NCI-H1048 (cell line): ENCODE results near the gene MTAP.

ENCODE experiments used
- DNase-seq: peaks from one replicate; lab custom pipeline; 2025; lab: John Stamatoyannopoulos, UW

MTAP gene

DNA sequence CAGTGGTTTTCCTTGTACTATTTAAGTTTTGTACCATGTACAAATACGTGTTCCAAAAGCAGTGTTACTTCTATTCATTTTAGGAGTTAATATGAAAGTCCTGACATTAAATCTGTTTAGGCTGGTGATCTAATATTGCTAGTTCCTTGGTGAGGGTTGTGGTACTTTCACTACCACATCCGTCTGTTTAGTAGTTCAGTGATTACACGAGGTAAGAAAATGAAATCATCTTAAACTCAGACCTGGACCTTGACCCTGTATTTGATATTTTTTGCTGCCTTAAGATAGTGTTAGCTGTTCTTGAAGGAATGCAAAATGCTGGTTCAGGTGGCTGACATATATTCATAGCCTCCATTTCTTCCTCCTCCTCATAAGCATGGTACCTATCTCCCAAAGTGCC lies 50.3 kb downstream of the MTAP start:
- no peak for DNase-seq

DNA sequence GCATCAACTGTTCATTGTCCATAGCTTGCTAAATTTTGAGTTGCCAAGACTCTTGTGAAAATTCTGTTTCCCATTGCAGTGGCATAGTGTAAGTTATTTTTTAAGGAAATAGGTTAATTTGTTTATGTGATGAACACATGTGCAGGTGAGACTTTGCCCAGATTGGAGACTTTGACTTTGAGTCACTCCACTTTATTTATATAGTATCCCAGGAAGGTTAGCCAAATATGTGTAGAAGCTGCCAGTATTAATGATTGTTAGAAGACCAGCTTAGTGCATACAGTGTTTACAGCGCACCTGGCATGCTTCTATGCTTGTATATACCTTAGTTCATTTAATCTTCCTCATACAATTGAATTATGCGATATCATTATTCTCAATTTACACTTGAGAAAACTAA lies 51.0 kb downstream of the MTAP start:
- DNase-seq = no peak

DNA sequence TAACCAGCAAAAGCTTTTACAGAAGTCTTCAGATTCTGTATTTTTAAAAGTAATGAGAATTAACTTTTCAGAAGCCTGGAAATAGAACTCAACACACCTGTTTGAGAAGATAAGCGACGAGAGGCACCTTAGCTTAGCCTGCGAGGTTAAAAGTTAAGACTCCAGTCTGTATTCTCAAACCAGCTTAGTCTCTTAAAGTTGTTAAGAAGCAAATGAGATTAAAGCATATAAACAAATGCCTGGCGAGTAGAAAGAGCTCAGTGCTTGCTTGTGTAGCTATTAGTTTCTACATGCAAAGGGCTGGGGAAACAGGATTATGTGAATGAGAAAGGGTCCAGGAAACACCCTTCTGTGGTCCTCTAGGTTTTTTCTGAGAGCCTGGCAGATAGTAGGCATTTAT lies 51.7 kb downstream of the MTAP start:
- DNase-seq = no peak

DNA sequence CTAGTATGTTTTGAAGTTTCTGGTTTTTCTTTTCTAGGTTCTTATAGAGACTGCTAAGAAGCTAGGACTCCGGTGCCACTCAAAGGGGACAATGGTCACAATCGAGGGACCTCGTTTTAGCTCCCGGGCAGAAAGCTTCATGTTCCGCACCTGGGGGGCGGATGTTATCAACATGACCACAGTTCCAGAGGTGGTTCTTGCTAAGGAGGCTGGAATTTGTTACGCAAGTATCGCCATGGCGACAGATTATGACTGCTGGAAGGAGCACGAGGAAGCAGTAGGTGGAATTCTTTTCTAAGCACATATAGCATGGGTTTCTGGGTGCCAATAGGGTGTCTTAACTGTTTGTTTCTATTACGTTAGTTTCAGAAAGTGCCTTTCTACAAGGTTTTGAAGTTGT lies 52.2 kb downstream of the MTAP start:
- DNase-seq = no peak

DNA sequence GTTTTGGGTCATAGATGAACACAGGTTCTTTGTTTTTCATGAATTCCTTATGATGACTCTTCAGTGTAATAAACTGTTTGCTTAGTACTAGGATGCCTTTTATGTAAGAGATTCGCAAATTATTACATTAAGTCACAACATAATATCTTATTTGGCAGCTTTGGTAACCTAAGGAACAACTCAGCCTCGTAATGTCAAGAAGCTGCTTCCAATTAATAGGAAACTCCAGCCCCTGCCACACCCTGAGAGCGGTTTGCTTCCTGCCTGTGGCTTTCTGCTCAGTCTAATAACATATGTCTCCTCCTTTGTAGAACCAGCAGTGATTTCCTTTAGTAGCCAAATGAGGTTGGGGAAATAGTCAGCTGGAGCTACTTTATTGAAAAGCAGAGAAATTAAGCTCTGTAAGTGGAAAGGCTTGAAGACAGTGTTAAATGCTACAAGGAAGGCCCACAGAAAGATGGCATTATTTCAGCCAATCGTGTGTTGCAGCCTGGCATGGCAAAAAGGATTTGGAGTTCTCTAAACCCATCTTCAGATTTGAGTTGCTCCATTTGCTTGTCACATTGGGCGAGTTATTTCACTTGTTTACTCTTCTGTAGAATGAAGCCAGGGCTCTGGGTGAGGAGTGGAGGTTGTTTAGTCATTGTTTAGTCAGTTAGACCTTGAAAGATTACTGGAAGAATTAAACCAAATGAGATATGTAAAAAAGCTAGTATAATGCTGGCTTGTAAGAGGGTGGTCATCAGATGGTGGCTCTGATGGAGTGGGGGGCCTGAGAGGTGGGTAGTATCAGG lies 54.1 kb downstream of the MTAP start:
- DNase-seq = no peak

DNA sequence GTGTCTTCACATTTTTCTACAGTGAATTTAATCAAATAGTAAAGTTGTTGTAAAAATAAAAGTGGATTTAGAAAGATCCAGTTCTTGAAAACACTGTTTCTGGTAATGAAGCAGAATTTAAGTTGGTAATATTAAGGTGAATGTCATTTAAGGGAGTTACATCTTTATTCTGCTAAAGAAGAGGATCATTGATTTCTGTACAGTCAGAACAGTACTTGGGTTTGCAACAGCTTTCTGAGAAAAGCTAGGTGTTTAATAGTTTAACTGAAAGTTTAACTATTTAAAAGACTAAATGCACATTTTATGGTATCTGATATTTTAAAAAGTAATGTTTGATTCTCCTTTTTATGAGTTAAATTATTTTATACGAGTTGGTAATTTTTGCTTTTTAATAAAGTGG lies 60.4 kb downstream of the MTAP start:
- DNase-seq = no peak

DNA sequence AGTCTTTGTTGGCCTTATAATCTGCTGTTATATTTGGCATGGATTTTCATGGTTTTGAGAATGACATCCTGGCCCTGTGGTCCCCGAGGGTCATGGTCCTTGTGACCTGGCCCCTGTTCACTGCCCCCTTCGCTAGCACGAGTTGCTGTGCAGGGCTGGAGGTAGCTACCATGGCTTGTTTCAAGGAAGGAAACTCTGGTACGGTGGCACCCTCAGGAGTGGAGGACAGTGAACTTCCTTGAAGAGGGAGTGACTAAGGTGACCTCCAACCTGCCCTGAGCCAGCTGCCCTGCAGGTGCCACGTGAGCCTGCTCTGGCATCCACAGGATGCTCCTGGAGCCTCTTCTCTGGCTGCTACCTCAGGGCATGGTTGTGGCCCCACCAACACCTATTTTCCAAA lies 62.1 kb downstream of the MTAP start:
- DNase-seq = no peak

DNA sequence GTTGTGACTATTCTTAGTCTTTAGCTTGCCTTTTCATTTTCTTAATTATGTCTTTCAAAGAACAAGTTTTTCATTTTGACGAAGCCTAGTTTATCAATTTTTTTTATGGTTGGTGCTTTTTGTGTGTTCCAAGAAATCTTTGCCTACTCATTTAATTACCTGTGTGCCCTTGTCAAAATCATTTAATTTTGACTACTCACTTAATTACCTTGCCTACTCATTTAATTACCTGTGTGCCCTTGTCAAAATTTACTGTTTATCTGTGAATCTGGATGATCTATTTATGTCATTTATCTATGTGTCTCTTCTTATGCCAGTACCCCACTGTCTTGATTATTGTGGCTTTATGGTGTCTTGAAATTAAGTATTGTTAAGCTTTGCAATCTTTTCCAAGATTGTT lies 63.9 kb downstream of the MTAP start:
- no peak for DNase-seq

DNA sequence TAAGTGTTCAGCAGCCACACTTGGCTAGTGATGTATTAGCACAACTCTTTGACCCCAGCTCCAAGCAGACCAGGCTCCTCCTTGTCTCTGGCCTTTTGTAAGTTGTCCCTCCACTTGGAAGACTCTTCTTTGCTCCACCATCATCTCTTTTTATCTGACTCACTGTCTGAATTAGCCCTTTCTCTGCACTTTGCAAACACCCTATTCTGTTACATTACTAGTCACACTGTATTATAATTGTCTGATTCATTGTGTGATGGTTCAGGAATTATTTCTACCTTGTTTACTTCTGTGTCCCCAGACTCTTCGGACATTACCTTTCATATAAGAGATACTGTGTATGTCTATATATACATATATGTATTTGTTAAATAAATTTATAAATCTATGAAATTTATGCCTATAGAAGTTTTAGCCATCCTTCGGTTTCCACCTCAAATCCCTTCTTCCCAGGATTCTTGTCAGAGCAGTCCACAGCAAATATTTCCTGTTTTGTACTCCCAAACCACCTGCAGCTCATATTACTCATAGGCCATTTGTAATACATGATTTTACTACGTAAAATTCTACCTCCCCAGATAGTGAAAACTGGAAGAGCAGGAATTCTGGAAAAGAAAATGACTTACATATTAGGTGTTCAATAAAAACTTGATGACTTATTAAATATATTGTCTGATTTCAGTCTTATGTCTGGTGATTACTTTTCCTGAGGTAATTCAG lies 69.0 kb downstream of the MTAP start:
- no peak for DNase-seq

DNA sequence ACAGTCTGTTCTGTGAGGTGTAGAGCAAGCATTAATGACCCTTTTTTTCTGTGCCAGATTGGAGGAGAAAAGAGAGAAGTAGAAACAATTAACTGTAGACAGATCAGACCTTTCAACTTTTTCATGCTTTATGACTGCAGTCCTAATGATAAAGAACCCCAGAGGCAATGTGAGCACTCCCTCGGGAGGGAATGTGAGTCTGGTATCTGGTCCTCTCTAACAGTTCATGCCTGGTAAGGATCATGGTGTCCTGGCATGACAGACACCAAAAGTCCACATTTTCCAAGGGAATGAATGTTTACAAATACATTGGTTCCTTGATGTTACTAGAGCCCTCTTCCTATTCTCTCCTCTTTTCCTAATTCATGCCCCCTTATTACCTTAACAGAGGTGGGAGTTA lies 70.3 kb downstream of the MTAP start:
- no peak for DNase-seq

DNA sequence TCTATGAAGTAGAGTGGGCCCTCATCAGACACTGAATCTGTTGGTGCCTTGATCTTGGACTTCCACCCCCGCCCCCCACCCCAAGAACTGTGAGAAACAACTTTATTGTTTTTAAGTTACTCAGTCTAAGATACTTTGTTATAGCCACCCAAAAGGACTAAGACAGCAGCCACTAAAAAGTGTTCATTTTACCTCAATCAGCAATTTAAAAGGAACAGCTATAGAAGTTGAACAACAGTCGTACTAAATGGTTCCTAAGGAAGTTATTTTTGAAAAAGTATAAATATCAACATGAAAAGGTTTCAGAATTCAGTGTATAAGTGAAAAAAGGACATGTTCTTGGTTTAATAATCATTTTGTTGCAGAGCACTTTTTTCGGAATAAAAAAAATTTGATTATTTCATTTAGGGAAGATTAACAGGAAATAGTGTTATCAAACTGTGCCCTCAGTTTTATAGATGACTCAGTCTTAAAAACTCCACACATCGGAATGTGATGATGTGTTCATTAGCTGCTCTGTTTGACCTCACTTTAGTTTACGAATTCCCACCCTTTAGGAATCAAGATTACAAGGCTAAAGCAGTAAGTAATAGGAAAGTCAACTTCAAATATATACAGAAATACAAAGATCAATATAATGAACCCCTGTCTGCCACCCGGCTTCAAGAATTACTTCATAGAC lies 71.2 kb downstream of the MTAP start:
- DNase-seq = no peak

DNA sequence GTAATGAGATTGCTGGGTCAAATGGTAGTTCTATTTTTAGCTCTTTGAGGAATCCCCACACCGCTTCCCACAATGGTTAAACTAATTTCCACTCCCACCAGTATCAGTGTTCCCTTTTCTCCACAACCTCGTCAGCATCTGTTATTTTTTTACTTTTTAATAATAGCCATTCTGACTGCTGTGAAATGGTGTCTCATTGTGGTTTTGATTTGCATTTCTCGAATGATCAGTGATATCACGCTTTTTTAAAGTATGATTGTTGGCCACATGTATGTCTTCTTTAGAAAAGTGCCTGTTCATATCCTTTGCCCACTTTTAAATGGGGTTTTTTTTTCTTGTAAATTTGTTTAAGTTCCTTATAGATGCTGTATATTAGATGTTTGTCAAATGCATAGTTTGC lies 73.5 kb downstream of the MTAP start:
- no peak for DNase-seq

DNA sequence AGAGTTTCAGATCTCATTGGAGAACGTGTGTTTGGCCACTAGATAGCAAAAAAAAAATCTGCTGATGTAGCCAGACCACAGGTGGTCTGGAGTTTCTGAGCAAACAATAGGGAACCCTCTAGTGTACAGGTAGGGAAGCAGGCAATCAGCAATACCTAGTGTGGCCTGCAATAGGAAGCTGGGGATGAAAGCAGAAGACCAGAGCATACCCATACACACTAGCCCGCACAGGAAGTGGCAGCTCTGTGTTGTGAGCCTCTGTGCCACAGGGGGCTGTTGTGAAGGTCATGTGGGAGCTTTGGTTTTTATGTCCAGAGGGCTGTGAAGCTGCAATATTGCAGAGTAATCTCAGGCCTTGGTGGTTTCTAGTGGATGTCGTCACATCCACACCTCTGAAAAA lies 81.2 kb downstream of the MTAP start:
- no peak for DNase-seq

DNA sequence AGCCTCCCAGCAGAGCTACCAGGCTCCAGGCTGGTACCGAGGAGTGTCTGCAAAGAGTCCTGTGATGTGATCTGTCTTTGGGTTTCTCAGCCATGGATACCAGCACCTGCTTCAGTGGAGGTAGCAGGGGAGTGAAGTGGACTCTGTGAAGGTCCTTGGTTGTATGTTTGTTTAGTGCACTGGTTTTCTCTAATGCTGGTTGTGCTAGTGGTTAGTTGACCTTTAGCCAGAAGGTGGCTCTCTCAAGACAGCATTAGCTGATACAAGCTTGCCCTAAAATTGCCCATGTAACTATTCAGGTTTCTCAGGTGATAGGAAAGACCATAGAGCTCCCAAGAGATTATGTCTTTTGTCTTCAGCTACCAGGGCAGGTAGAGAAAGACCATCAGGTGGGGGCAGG lies 87.2 kb downstream of the MTAP start:
- DNase-seq = no peak

DNA sequence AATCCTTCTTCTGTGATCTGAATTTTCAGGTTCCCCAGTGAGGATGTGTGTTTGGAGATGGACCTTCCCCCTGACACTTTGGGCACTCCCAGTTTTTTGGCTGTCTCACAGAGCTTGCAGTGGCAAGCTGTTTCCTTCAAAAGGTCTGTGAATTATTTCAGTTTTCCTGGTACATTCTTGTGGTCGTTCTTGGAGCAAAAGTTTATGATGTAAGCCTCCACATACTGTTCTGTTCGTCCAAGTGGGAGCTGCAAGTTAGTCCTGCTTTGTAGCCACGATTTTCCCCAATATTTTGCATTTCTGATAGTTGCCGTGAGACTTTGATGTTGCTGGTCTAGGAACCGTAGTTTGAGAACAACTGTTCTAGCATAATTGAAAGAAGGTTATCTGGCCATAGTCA lies 88.3 kb downstream of the MTAP start:
- no peak for DNase-seq

DNA sequence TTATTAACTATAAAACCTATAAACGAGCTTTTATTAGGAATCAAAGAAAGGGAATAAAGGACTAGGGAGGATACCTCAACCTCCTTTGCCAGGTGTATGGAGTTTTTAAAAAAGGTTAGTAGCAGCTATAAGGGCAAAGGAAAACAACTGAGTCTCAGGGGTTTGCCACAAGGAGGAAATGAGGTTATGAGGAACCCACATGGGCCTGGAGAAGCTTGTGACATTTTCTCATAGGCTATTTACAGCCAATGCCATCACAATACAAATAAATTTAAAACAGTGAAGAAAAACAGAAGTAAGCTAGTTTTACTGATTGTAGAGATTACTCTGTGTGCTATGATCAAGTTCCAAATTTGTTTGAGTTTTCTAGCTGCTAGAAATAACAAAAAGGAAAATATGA lies 99.1 kb downstream of the MTAP start:
- no peak for DNase-seq

DNA sequence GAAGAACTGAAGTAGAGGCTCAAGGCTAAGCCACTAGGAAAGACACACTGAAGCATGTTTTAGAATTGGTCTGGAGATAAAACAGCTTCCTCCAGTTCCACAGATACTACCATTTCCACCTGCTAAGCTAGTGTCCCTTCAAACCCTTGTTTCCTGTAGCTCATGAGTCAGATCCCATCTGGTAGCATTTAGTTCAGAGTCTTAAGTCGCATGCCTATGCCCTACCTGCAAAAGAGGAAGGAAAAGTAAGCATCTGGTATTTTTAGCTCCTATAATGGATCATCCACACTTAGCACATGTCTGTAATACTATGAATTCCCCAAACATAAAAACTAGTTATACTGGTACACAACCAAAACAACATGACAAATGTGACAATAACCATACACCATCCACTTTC lies 99.7 kb downstream of the MTAP start:
- no peak for DNase-seq

DNA sequence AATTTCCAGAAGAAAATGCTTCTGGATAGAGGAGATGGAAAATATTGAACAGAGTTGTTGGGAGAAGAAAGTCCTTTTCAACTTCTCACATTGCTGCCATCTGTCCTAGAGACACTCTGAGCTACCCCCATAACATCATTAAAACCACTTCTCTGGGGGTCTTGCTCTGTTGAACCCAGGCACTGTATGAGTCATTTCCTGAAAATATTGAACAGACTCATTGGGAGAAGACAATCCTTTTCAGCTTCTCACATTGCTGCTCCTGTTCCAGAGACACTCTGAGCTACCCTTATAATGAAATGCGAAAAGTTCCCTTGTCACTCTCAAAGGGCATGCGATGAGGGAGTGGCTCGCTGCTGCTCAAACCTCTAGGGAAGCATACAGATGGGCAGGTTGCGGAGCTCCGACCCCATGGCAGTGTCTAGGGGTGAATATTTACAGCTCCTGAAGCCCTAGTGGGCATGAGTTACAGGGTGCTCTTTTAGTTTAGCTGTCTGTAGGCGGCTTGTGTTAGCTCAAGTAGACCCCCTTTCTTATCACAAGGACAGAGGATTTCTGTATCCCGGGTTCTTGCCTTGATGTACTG lies 101.0 kb downstream of the MTAP start:
- DNase-seq = no peak

DNA sequence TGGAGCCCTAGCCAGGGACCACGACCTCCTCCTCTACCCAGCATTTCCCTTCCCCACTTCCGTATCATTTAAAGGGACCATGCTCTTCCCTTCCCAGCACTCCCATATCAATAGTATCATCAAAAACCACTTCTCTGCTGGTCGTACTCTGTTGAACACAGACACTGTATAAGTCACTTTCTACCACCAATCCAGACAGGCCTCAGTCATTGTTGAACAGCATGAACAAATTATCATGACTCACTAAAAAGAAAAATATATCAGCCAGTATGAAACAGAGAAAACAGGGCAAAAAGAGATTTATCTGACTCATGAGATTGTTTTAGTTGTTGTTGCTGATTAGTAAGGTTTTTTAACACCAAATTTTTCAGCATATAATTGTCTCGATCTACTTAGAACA lies 101.9 kb downstream of the MTAP start:
- no peak for DNase-seq

DNA sequence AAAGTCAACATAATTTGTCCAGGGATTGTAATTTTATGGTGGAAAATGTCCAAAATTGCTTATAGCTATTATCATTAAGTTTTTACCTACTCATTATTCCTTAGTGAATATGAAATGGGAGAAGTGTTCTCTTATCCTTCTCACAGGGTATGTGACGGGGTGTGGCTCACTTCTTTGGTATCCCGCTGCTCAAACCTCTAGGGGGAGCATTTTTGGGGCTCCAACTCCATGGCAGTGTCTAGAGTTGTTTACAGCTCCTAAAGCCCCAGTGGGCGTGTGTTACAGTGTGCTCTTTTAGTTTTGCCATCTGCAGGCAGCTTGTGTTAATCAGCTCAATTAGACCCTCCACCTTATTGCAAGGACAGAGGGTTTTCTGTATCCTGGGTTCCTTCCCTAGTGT lies 102.3 kb downstream of the MTAP start:
- no peak for DNase-seq

DNA sequence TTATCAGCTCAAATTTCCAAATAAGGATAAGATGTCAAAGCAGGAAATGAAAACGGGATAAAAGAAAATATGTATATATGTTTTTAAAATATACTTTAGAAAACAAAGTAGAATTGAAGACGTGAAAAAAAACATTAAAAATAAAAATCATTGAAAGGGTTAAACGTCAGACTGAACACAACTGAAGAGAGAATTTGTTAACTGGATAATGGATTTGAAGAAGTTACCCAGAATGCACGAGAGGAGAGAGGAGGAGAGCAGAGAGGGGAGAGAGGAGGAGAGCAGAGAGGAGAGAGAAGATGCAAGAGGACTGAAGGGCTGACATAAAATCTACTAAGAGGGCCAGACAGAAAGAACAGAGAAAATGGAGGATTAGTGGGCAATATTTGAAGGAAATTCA lies 103.8 kb downstream of the MTAP start:
- DNase-seq = no peak

DNA sequence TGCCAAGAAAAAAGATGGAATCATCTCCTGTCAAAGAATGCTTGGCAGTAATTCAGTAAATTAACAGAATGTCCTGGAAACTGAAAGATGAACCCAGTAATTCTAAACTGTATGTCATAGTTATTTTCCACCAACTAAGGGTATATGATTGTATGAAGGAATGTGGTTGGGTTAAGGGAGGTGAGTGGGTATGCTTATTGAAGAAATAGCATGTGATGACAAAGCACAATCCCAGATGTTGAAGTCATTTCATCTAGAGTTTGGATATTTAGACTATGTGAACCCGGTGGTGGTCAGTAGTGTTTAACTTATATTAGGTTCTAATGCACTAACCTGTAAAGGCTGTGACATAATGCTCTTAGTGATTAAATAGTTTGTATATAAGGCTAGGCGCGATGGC lies 104.4 kb downstream of the MTAP start:
- DNase-seq = no peak
